GM21825 (cell line): Measurements from ENCODE around the gene CGB8.

Experiments
- ATAC-seq: cut with Tn5 transposase; IDR thresholded peaks from one replicate; pipeline ENCODE4 v1.9.1; 2021; ENCODE audit warnings: mild to moderate bottlenecking, moderate library complexity; ENCODE audit not compliant: unreplicated experiment

CGB8 gene

GRCh38 chr19:49010453-49010852 is 38.5 kb downstream of the CGB8 start:
- no peak for ATAC-seq

DNA sequence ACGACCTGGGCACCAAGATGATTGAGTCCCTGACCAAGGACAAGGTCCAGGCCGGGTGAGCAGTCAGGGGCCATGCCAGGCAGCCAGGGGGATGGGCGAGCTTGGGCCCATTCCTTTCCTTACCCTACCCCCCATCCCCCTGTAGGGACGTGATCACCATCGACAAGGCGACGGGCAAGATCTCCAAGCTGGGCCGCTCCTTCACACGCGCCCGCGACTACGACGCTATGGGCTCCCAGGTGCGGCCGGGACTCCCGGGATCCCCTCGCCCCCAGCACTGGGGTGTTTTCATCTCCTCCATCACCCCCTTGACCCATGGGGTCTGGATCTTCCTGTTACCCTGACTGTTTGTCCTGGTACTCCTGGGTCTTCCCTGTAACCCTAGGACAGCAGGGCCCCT is 39.1 kb downstream of the CGB8 start:
- ATAC-seq, result no peak

GRCh38 chr19:49006905-49007304 is 42.0 kb downstream of the CGB8 start:
- no peak for ATAC-seq

DNA sequence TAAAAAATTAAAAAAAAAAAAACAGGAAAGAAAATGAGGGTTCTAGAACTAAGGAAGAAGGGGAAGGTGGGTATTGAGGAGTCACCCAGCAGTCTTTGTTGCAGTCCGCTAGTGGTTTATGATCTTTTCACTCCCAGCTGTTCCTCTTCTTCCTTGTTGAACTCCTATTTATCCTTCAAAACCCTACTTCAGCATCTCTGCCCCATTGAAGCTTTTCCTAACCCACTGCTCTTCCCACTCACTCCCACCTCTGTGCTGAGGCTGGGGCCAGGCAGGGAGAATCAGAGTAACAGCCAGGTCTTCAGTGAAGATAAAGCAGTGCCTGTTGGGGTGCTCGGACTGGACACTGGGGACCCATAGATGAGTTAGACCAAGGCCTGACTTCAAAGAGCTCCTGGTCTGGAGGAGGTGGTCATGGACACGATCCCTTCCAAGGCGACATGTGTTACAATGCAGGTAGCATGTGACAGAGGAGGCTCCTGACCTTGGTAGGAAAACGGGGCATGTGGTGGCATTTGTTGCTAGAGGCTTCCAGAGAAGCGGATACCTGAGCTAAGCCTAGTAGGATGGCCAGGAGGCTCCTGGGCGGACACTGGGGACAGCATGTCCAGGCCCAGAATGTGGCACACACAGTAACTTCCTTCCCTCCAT is 43.8 kb downstream of the CGB8 start:
- ATAC-seq, result no peak

DNA sequence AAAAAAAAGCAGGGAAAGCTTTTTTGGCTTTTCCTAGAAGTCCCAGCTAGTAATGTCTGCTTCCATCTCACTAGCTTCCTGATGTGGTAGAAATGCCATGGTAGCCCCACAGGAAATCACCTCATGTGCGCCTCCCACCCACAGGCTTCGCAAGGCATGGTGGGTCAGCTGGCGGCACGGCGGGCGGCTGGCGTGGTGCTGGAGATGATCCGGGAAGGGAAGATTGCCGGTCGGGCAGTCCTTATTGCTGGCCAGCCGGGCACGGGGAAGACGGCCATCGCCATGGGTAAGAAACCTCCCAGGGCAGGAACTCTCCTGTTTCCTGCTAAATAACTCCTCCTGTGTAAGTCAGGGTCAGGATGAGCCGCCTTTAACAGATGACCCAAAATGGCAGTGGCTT is 44.8 kb downstream of the CGB8 start:
- no peak for ATAC-seq

- ATAC-seq, result no peak
Measured at GRCh38 chr19:48999481-49000325, 49.2 kb downstream of the CGB8 start.

GRCh38 chr19:48997972-48998371 is 50.9 kb downstream of the CGB8 start:
- no peak for ATAC-seq
